PC-9 (cell line): ENCODE results near the gene RC3H2. TPM values are rescaled to one million over a fixed set of nuclear protein-coding genes. Genes with fewer than 3 reads are reported as not detected.

Experiments
- BruUV-seq: library from RNA; stranded (reverse); fragments of 400-500 nt; replicated peaks from 2 replicates; lab custom pipeline; 2021; lab: Mats Ljungman, UMichigan
- CTCF ChIA-PET: fragments of 300-600 bp; sonication (Branson Sonifier 250); formaldehyde crosslinking; loops from one replicate; lab custom pipeline; 2022; ENCODE audit warnings: antibody characterized with exemption; lab: Charles Lee
- POLR2A ChIA-PET: fragments of 300-600 bp; sonication (Branson Sonifier 250); formaldehyde crosslinking; loops from one replicate; lab custom pipeline; 2022; ENCODE audit warnings: antibody characterized with exemption; ENCODE audit not compliant: unreplicated experiment; lab: Charles Lee
- DNase-seq, 2 experiments: peaks; one replicate each; pipeline versions ENCODE4 v3.0.0 to v3.0.0-alpha.2; 2015 to 2022; ENCODE audit warnings: mixed read lengths in 1 of 2
- H2AFZ ChIP-seq: fragments of 200-600 bp; sonication (generic); 2 replicates; pipeline ENCODE4 v1.8.1; 2017; ENCODE audit warnings: antibody characterized with exemption
- H3F3A ChIP-seq: fragments of 200-600 bp; sonication (generic); 2 replicates; pipeline ENCODE4 v1.8.1; 2017; ENCODE audit warnings: antibody characterized with exemption, mild to moderate bottlenecking, low read depth; ENCODE audit not compliant: insufficient read depth
- H3K27ac ChIP-seq: fragments of 200-600 bp; sonication (generic); 2 replicates; pipeline ENCODE4 v1.6.1; 2016; ENCODE audit warnings: mixed run types
- H3K27me3 ChIP-seq: fragments of 200-600 bp; sonication (generic); 2 replicates; pipeline ENCODE4 v1.6.1; 2016; ENCODE audit warnings: low read depth, mixed run types; ENCODE audit not compliant: insufficient read depth
- H3K36me3 ChIP-seq: fragments of 200-600 bp; sonication (generic); 2 replicates; pipeline ENCODE4 v1.6.1; 2016; ENCODE audit warnings: low read depth, mixed run types
- H3K4me1 ChIP-seq: fragments of 200-600 bp; sonication (generic); replicated peaks from 2 replicates; pipeline ENCODE4 v1.6.1; 2016; ENCODE audit warnings: mixed run types; ENCODE audit not compliant: insufficient read depth
- H3K4me2 ChIP-seq: fragments of 200-600 bp; sonication (generic); 2 replicates; pipeline ENCODE4 v1.6.1; 2017; ENCODE audit warnings: mixed run types
- H3K4me3 ChIP-seq: fragments of 200-600 bp; sonication (generic); 2 replicates; pipeline ENCODE4 v1.6.1; 2016; ENCODE audit warnings: mixed run types
- H3K79me2 ChIP-seq: fragments of 200-600 bp; sonication (generic); 2 replicates; pipeline ENCODE4 v1.6.1; 2017; ENCODE audit warnings: low read depth, mixed run types
- H3K9me2 ChIP-seq: fragments of 200-600 bp; sonication (generic); 2 replicates; pipeline ENCODE4 v1.8.1; 2017; ENCODE audit warnings: mild to moderate bottlenecking; ENCODE audit not compliant: insufficient read depth
- H3K9me3 ChIP-seq: fragments of 200-600 bp; sonication (generic); 2 replicates; pipeline ENCODE4 v1.8.1; 2016; ENCODE audit warnings: low read depth; ENCODE audit not compliant: insufficient read depth
- H4K20me1 ChIP-seq: fragments of 200-600 bp; sonication (generic); 2 replicates; pipeline ENCODE4 v1.8.1; 2017; ENCODE audit not compliant: insufficient read depth
- CTCF ChIP-seq: fragments of 200-600 bp; sonication (generic); conservative IDR thresholded peaks from 2 replicates; pipeline ENCODE4 v1.6.1; 2017; ENCODE audit warnings: mixed run types, antibody characterized with exemption, mild to moderate bottlenecking, moderate library complexity
- EZH2 ChIP-seq: fragments of 200-600 bp; sonication (generic); IDR thresholded peaks from 2 replicates; pipeline ENCODE4 v1.8.0; 2017; ENCODE audit warnings: antibody characterized with exemption, low read depth
- intact Hi-C: fragments of 100-400 bp; cut with micrococcal nuclease; formaldehyde crosslinking; loops from one replicate; pipeline ENCODE4 v1.10.0; 2022; ENCODE audit not compliant: unreplicated experiment
- total RNA-seq: library from RNA; stranded (reverse); gene quantifications from 2 replicates; pipeline ENCODE4 v1.2.3, GENCODE V29; 2021

Gene RC3H2
- total RNA-seq, 1 experiment from 2014 or later = 58.8 TPM

GRCh38 chr9:122821278-122821943, 83.7 kb downstream of the RC3H2 start:
- Histone ChIP-seq H3K27ac (no peak overlapping the region), H3K4me3 (no peak overlapping the region), H3F3A (no peaks in the 10 kb centered on the region), H3K4me1 (peaks cover under 1% of the 10 kb centered on the region; the same call in 1 of the 2 replicates), H4K20me1 (no peaks in the 10 kb centered on the region), H3K79me2 (peaks cover 8% of the 10 kb centered on the region), H3K9me3 (no peaks in the 10 kb centered on the region), H2AFZ (no peak overlapping the region), H3K4me2 (no peak overlapping the region), H3K27me3 (no peaks in the 10 kb centered on the region), H3K36me3 (peaks cover 17% of the 10 kb centered on the region), H3K9me2 (no peaks in the 10 kb centered on the region)
- DNase-seq = no peak
- CTCF ChIA-PET = interaction anchor here (0.7 kb wide), 2 partner anchors 554 to 1304 kb away, joined by 4 read pairs; no protein-coding TSS in a partner anchor
- BruUV-seq = no TSS peak
- intact Hi-C loops = loop anchor here (10.0 kb wide), 1 partner anchor 533 kb away; the partner anchor contains the start of gene CRB2
- TF ChIP-seq CTCF (no peak), EZH2 (no peak)
- POLR2A ChIA-PET = interaction anchor here (0.7 kb wide), 1 partner anchor 170 kb away, joined by 5 read pairs; no protein-coding TSS in a partner anchor

- no peaks in the 10 kb centered on the region for H3F3A ChIP-seq
- H3K79me2 ChIP-seq = peaks cover under 1% of the 10 kb centered on the region; the same call in 1 of the 2 replicates
- H3K9me3 ChIP-seq = no peaks in the 10 kb centered on the region
- ChIA-PET POLR2A (interaction anchor here (0.7 kb wide), 1 partner anchor 171 kb away, joined by 5 read pairs; no protein-coding TSS in a partner anchor), CTCF (no interaction called here)
- TF ChIP-seq CTCF = no peak
- TF ChIP-seq EZH2 = no peak
- no peak overlapping the region for H3K4me2 ChIP-seq
- no peaks in the 10 kb centered on the region for H3K4me1 ChIP-seq
- no TSS peak for BruUV-seq
- no peak overlapping the region for H3K27ac ChIP-seq
- H3K27me3 ChIP-seq = no peaks in the 10 kb centered on the region
- H3K9me2 ChIP-seq = no peaks in the 10 kb centered on the region
- H2AFZ ChIP-seq = no peak overlapping the region
- no peak for DNase-seq
- H3K4me3 ChIP-seq = no peak overlapping the region
- no peaks in the 10 kb centered on the region for H4K20me1 ChIP-seq
- H3K36me3 ChIP-seq = peaks cover 10% of the 10 kb centered on the region
- intact Hi-C loops = loop anchor here (10.0 kb wide), 1 partner anchor 534 kb away; the partner anchor contains the start of gene CRB2
Measured at GRCh38 chr9:122820490-122820845, 84.7 kb downstream of the RC3H2 start.

- BruUV-seq = no TSS peak
- Histone ChIP-seq H3K36me3 (peaks cover 10% of the 10 kb centered on the region), H3K4me3 (no peak overlapping the region), H2AFZ (no peak overlapping the region), H3K27ac (no peak overlapping the region), H3K4me2 (no peak overlapping the region), H3K79me2 (no peaks in the 10 kb centered on the region; the same call in 1 of the 2 replicates), H3K9me2 (no peaks in the 10 kb centered on the region), H3K27me3 (no peaks in the 10 kb centered on the region), H3F3A (no peaks in the 10 kb centered on the region), H4K20me1 (no peaks in the 10 kb centered on the region), H3K4me1 (no peaks in the 10 kb centered on the region), H3K9me3 (no peaks in the 10 kb centered on the region)
- TF ChIP-seq CTCF (no peak), EZH2 (no peak)
- intact Hi-C loops = loop anchor here (10.0 kb wide), 2 partner anchors 535 to 1275 kb away; partner anchors contain the start of gene CRB2
- ChIA-PET POLR2A (no interaction called here), CTCF (no interaction called here)
- DNase-seq = no peak
Measured at GRCh38 chr9:122819791-122820489, 85.2 kb downstream of the RC3H2 start.
